Neural cell (in vitro differentiated cells): ENCODE data around the gene NTRK2. TPM values are rescaled to one million over a fixed set of nuclear protein-coding genes. Genes with fewer than 3 reads are reported as not detected.

Source experiments
- H2AFZ ChIP-seq: fragments of 200-600, 300-800 bp; sonication (generic), shearing (Covaris generic); 2 replicates; pipeline ENCODE4 v1.6.0; 2014; ENCODE audit warnings: low read depth, mild to moderate bottlenecking, antibody characterized with exemption, low read length, moderate library complexity
- H3F3A ChIP-seq: fragments of 200-600 bp; shearing (Covaris generic); 2 replicates; pipeline ENCODE4 v1.6.1; 2016; ENCODE audit warnings: mild to moderate bottlenecking, moderate library complexity, mixed read lengths, antibody characterized with exemption, low read length; ENCODE audit not compliant: insufficient read depth, poor library complexity, severe bottlenecking
- H3K27ac ChIP-seq: fragments of 200-600, 300-800 bp; sonication (generic), shearing (Covaris generic); 2 replicates; pipeline ENCODE4 v1.5.1; 2014; ENCODE audit warnings: mild to moderate bottlenecking, low read length, moderate library complexity
- H3K27me3 ChIP-seq: fragments of 300-800, 200-600 bp; sonication (generic), shearing (Covaris generic); 2 replicates; pipeline ENCODE4 v1.6.0; 2014; ENCODE audit warnings: mild to moderate bottlenecking, low read depth, low read length, moderate library complexity; ENCODE audit not compliant: insufficient read depth
- H3K36me3 ChIP-seq: fragments of 300-800, 200-600 bp; sonication (generic), shearing (Covaris generic); 2 replicates; pipeline ENCODE4 v1.5.1; 2014; ENCODE audit warnings: mild to moderate bottlenecking, antibody characterized with exemption, low read length, moderate library complexity; ENCODE audit not compliant: insufficient read depth
- H3K4me2 ChIP-seq: fragments of 300-800, 200-600 bp; sonication (generic), shearing (Covaris generic); 2 replicates; pipeline ENCODE4 v1.6.0; 2014; ENCODE audit warnings: mild to moderate bottlenecking, low read length
- H3K4me3 ChIP-seq: fragments of 300-800, 200-600 bp; sonication (generic), shearing (Covaris generic); 2 replicates; pipeline ENCODE4 v1.5.1; 2014; ENCODE audit warnings: mild to moderate bottlenecking, low read length, moderate library complexity
- H3K79me2 ChIP-seq: fragments of 200-600 bp; shearing (Covaris generic); replicated peaks from 2 replicates; pipeline ENCODE4 v1.6.0; 2014; ENCODE audit warnings: mild to moderate bottlenecking, low read length, moderate library complexity; ENCODE audit not compliant: insufficient read depth
- H3K9ac ChIP-seq: fragments of 300-800, 200-600 bp; sonication (generic), shearing (Covaris generic); 2 replicates; pipeline ENCODE4 v1.6.1; 2016; ENCODE audit warnings: mild to moderate bottlenecking, low read length, mixed read lengths
- H3K9me2 ChIP-seq: fragments of 200-600 bp; shearing (Covaris generic); 2 replicates; pipeline ENCODE4 v1.6.1; 2016; ENCODE audit warnings: mild to moderate bottlenecking, low read length, mixed read lengths; ENCODE audit not compliant: insufficient read depth
- H3K9me3 ChIP-seq: fragments of 200-600, 300-800 bp; sonication (generic), shearing (Covaris generic); 2 replicates; pipeline ENCODE4 v1.6.1; 2016; ENCODE audit warnings: mild to moderate bottlenecking, mixed run types, low read length, moderate library complexity, mixed read lengths
- H4K20me1 ChIP-seq: fragments of 200-600 bp; shearing (Covaris generic); 2 replicates; pipeline ENCODE4 v1.6.1; 2016; ENCODE audit warnings: mild to moderate bottlenecking, mixed run types; ENCODE audit not compliant: insufficient read depth
- EP300 ChIP-seq: fragments of 450-650 bp; conservative IDR thresholded peaks from 2 replicates; pipeline ENCODE4 v1.6.1; 2014; ENCODE audit warnings: antibody characterized with exemption, mild to moderate bottlenecking, moderate library complexity; ENCODE audit not compliant: poor library complexity, severe bottlenecking
- EZH2 ChIP-seq: fragments of 200-600, 300-800 bp; shearing (Covaris generic), sonication (generic); IDR thresholded peaks from 2 replicates; pipeline ENCODE4 v1.6.1; 2014; ENCODE audit warnings: antibody characterized with exemption, low read length, borderline replicate concordance, mild to moderate bottlenecking; ENCODE audit not compliant: insufficient read depth, poor library complexity, severe bottlenecking
- MXI1 ChIP-seq: fragments of 450-650 bp; conservative IDR thresholded peaks from 2 replicates; pipeline ENCODE4 v1.6.1; 2014; ENCODE audit warnings: antibody characterized with exemption, mild to moderate bottlenecking; ENCODE audit not compliant: poor library complexity, severe bottlenecking
- POLR2AphosphoS5 ChIP-seq: IDR thresholded peaks from 2 replicates; pipeline ENCODE4 v1.6.1; 2012
- RAD21 ChIP-seq: fragments of 450-650 bp; conservative IDR thresholded peaks from 2 replicates; pipeline ENCODE4 v1.6.1; 2014; ENCODE audit warnings: antibody characterized with exemption, mild to moderate bottlenecking, moderate library complexity
- SMC3 ChIP-seq: fragments of 450-650 bp; conservative IDR thresholded peaks from 2 replicates; pipeline ENCODE4 v1.6.1; 2014; ENCODE audit warnings: antibody characterized with exemption, mild to moderate bottlenecking, moderate library complexity; ENCODE audit not compliant: poor library complexity
- TAF1 ChIP-seq: IDR thresholded peaks from 2 replicates; pipeline ENCODE4 v1.6.1; 2012; ENCODE audit warnings: low read depth
- polyA plus RNA-seq: library from polyadenylated mRNA; depleted of rRNA; stranded (reverse); fragments of >200 nt; gene quantifications from 2 replicates; pipeline ENCODE4 v1.2.3, GENCODE V29; 2014
- TF ChIP-seq, protein P1 (sequence below): IDR thresholded peaks from 2 replicates; pipeline ENCODE4 v1.6.1; 2012; ENCODE audit warnings: borderline replicate concordance
- TF ChIP-seq, protein P2 (sequence below): fragments of 450-650 bp; IDR thresholded peaks from 2 replicates; pipeline ENCODE4 v1.5.1; 2014; ENCODE audit warnings: antibody characterized with exemption, mild to moderate bottlenecking, moderate library complexity; ENCODE audit not compliant: poor library complexity, severe bottlenecking

The NTRK2 gene
- polyA plus RNA-seq, 1 donor from 2014 or later: 14.2 TPM

DNA sequence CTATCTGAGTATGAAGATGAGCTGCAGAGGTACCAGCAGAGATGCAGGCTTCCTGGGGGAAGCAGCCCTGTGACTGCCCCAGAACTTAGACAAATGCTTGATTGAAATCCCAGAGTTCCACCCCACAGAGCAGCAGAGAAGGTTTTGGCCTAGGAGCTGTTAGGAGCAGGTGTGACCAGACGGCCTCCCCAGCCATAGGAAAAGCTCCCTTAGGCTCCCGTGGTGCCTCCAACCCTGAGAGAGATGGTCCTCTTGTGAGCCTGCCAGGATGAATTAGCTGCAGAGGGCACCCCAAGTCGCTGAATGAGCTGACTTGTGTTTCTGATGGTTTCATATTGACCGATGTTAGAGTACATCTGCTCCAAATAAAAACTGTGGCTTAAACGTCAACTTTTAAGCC is 22.1 kb downstream of the NTRK2 start:
- TF ChIP-seq, protein P1, sequence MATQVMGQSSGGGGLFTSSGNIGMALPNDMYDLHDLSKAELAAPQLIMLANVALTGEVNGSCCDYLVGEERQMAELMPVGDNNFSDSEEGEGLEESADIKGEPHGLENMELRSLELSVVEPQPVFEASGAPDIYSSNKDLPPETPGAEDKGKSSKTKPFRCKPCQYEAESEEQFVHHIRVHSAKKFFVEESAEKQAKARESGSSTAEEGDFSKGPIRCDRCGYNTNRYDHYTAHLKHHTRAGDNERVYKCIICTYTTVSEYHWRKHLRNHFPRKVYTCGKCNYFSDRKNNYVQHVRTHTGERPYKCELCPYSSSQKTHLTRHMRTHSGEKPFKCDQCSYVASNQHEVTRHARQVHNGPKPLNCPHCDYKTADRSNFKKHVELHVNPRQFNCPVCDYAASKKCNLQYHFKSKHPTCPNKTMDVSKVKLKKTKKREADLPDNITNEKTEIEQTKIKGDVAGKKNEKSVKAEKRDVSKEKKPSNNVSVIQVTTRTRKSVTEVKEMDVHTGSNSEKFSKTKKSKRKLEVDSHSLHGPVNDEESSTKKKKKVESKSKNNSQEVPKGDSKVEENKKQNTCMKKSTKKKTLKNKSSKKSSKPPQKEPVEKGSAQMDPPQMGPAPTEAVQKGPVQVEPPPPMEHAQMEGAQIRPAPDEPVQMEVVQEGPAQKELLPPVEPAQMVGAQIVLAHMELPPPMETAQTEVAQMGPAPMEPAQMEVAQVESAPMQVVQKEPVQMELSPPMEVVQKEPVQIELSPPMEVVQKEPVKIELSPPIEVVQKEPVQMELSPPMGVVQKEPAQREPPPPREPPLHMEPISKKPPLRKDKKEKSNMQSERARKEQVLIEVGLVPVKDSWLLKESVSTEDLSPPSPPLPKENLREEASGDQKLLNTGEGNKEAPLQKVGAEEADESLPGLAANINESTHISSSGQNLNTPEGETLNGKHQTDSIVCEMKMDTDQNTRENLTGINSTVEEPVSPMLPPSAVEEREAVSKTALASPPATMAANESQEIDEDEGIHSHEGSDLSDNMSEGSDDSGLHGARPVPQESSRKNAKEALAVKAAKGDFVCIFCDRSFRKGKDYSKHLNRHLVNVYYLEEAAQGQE: no peak
- TF ChIP-seq RAD21: no peak
- TF ChIP-seq MXI1: no peak
- no peak for TF ChIP-seq EZH2
- H3K27ac ChIP-seq: no peak overlapping the region
- H4K20me1 ChIP-seq: no peaks in the 10 kb centered on the region

DNA sequence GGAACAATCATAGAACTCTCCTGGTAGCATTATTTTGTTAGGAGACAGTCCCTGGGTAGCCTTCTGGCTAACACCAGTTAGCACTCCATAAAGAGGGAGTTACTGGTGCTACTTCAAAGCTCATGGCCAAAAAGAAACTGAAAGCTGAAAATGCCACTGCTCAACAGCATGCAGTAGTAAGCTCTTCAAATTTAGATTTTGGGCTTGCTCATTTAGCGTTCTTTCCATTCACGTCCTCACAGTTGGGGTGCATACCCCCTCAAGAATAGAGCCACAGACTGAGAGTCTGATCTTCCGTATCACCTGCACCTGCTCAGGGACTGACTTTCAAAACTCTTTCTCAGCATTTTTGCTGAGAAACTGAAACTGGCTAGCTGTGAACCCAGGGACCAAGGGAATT is 24.7 kb downstream of the NTRK2 start:
- H3F3A ChIP-seq: no peaks in the 10 kb centered on the region
- H2AFZ ChIP-seq: no peak overlapping the region
- H3K4me3 ChIP-seq: no peak overlapping the region
- H4K20me1 ChIP-seq: no peaks in the 10 kb centered on the region
- H3K27ac ChIP-seq: no peak overlapping the region
- no peaks in the 10 kb centered on the region for H3K36me3 ChIP-seq
- H3K9ac ChIP-seq: no peak overlapping the region
- no peaks in the 10 kb centered on the region for H3K9me2 ChIP-seq
- H3K27me3 ChIP-seq: no peaks in the 10 kb centered on the region
- no peaks in the 10 kb centered on the region for H3K79me2 ChIP-seq
- no peak overlapping the region for H3K4me2 ChIP-seq
- H3K9me3 ChIP-seq: no peaks in the 10 kb centered on the region
- TF ChIP-seq EZH2 (no peak), SMC3 (no peak), RAD21 (no peak)

More for the DNA sequence above, 22.1 kb downstream of the NTRK2 start:
- Histone ChIP-seq H3K79me2 (no peaks in the 10 kb centered on the region), H3K4me2 (no peak overlapping the region), H2AFZ (no peak overlapping the region), H3K27me3 (no peaks in the 10 kb centered on the region), H3K4me3 (no peak overlapping the region), H3K9me2 (no peaks in the 10 kb centered on the region), H3K9ac (no peak overlapping the region), H3K36me3 (no peaks in the 10 kb centered on the region), H3K9me3 (no peaks in the 10 kb centered on the region), H3F3A (no peaks in the 10 kb centered on the region)

DNA sequence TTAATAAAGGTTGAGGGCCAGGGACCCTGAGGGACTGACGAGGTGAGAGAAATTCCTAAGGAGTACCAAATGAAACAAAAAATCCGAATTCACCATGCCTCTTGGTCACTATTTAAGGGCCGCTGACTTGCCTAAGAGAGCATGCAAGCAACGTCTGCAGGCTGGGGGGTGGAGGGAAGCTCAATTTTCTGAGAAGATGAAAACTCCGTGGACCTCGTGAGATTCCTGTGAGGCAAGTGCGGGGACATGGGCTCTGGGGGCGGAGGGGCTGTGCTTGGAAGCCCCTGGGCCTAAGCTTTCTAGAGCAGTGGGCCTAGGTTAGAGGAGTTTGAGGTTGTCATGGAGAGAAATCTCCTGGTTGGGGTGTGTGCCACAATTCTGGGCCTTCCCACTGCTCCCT is 27.5 kb downstream of the NTRK2 start:
- no peaks in the 10 kb centered on the region for H3K79me2 ChIP-seq
- no peak overlapping the region for H3K4me3 ChIP-seq
- no peaks in the 10 kb centered on the region for H3K36me3 ChIP-seq
- H3K27ac ChIP-seq: no peak overlapping the region
- TF ChIP-seq, protein P2, sequence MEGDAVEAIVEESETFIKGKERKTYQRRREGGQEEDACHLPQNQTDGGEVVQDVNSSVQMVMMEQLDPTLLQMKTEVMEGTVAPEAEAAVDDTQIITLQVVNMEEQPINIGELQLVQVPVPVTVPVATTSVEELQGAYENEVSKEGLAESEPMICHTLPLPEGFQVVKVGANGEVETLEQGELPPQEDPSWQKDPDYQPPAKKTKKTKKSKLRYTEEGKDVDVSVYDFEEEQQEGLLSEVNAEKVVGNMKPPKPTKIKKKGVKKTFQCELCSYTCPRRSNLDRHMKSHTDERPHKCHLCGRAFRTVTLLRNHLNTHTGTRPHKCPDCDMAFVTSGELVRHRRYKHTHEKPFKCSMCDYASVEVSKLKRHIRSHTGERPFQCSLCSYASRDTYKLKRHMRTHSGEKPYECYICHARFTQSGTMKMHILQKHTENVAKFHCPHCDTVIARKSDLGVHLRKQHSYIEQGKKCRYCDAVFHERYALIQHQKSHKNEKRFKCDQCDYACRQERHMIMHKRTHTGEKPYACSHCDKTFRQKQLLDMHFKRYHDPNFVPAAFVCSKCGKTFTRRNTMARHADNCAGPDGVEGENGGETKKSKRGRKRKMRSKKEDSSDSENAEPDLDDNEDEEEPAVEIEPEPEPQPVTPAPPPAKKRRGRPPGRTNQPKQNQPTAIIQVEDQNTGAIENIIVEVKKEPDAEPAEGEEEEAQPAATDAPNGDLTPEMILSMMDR: no peak
- TF ChIP-seq, protein P1: no peak
- TF ChIP-seq EP300 (no peak), SMC3 (no peak), TAF1 (no peak), POLR2AphosphoS5 (no peak), EZH2 (no peak), RAD21 (no peak), MXI1 (no peak)
- H3K9me2 ChIP-seq: no peaks in the 10 kb centered on the region
- no peaks in the 10 kb centered on the region for H3K9me3 ChIP-seq
- H4K20me1 ChIP-seq: no peaks in the 10 kb centered on the region
- no peak overlapping the region for H3K4me2 ChIP-seq
- H3K9ac ChIP-seq: no peak overlapping the region
- H3F3A ChIP-seq: no peaks in the 10 kb centered on the region
- H3K27me3 ChIP-seq: no peaks in the 10 kb centered on the region
- H2AFZ ChIP-seq: no peak overlapping the region
